Mesothelial cell of epicardium (in vitro differentiated cells): ENCODE measurements around the gene FSIP1. TPM values are rescaled to one million over a fixed set of nuclear protein-coding genes. Genes with fewer than 3 reads are reported as not detected.

Experiments used
- DNase-seq, 2 experiments: peaks; one replicate each; pipeline ENCODE4 v3.0.0; 2021; ENCODE audit warnings: low spot score in 2 of 2; ENCODE audit not compliant: unreplicated experiment in 2 of 2
- H3K27ac Mint-ChIP-seq: 2 replicates; pipeline ENCODE4 v1.8.0; 2021; ENCODE audit warnings: mixed read lengths
- H3K27me3 Mint-ChIP-seq: 2 replicates; pipeline ENCODE4 v1.8.0; 2021; ENCODE audit warnings: low read depth, mixed read lengths
- H3K36me3 Mint-ChIP-seq: 2 replicates; pipeline ENCODE4 v1.8.0; 2021; ENCODE audit warnings: mixed read lengths
- H3K4me1 Mint-ChIP-seq: 2 replicates; pipeline ENCODE4 v1.8.0; 2021; ENCODE audit warnings: mixed read lengths
- H3K4me3 Mint-ChIP-seq: 2 replicates; pipeline ENCODE4 v1.8.0; 2021; ENCODE audit warnings: mild to moderate bottlenecking, moderate library complexity, mixed read lengths
- H3K9me3 Mint-ChIP-seq: 2 replicates; pipeline ENCODE4 v1.8.0; 2021; ENCODE audit warnings: mixed read lengths
- CTCF ChIP-seq: fragments of 200-600 bp; sonication (generic); IDR thresholded peaks from one replicate; pipeline ENCODE4 v1.5.0; 2021; ENCODE audit warnings: antibody characterized with exemption; ENCODE audit not compliant: unreplicated experiment
- total RNA-seq: library from RNA; stranded (reverse); gene quantifications from 3 replicates; pipeline ENCODE4 v1.2.1, GENCODE V29; 2021

Gene FSIP1
- total RNA-seq, 1 donor from 2014 or later = 0.74 TPM

- no peak for DNase-seq
- H3K27ac Mint-ChIP-seq = no peak overlapping the region
- peaks cover 48% of the 10 kb centered on the region for H3K4me1 Mint-ChIP-seq
These were observed 137.3 kb downstream of the FSIP1 start for GRCh38 chr15:39645138-39645975.

GRCh38 chr15:39644136-39644535, 138.5 kb downstream of the FSIP1 start:
- TF ChIP-seq CTCF = no peak
- no peaks in the 10 kb centered on the region for H3K27me3 Mint-ChIP-seq
- H3K27ac Mint-ChIP-seq = no peak overlapping the region

More at GRCh38 chr15:39645138-39645975, 137.3 kb downstream of the FSIP1 start:
- no peaks in the 10 kb centered on the region for H3K9me3 Mint-ChIP-seq
- TF ChIP-seq CTCF = no peak
- no peaks in the 10 kb centered on the region for H3K27me3 Mint-ChIP-seq
- H3K36me3 Mint-ChIP-seq = no peaks in the 10 kb centered on the region
- H3K4me3 Mint-ChIP-seq = no peak overlapping the region

GRCh38 chr15:39643727-39644126, 138.9 kb downstream of the FSIP1 start:
- no peak for DNase-seq
- Mint-ChIP-seq H3K27me3 (no peaks in the 10 kb centered on the region), H3K4me3 (no peak overlapping the region), H3K9me3 (no peaks in the 10 kb centered on the region), H3K4me1 (peaks cover 47% of the 10 kb centered on the region), H3K27ac (peak overlapping the region; percentile 40), H3K36me3 (no peaks in the 10 kb centered on the region)
- TF ChIP-seq CTCF = no peak

More at GRCh38 chr15:39644136-39644535, 138.5 kb downstream of the FSIP1 start:
- peaks cover 47% of the 10 kb centered on the region for H3K4me1 Mint-ChIP-seq
- no peak overlapping the region for H3K4me3 Mint-ChIP-seq
- no peaks in the 10 kb centered on the region for H3K36me3 Mint-ChIP-seq
- no peaks in the 10 kb centered on the region for H3K9me3 Mint-ChIP-seq
- DNase-seq = no peak

- no peak for DNase-seq
- Mint-ChIP-seq H3K27me3 (no peaks in the 10 kb centered on the region), H3K4me1 (peaks cover 47% of the 10 kb centered on the region), H3K9me3 (no peaks in the 10 kb centered on the region), H3K4me3 (no peak overlapping the region), H3K27ac (peak overlapping the region; percentile 91), H3K36me3 (no peaks in the 10 kb centered on the region)
- no peak for TF ChIP-seq CTCF
These were observed 140.5 kb downstream of the FSIP1 start for GRCh38 chr15:39642011-39642640.

- Mint-ChIP-seq H3K4me1 (peaks cover 47% of the 10 kb centered on the region), H3K27me3 (no peaks in the 10 kb centered on the region), H3K4me3 (no peak overlapping the region), H3K9me3 (no peaks in the 10 kb centered on the region), H3K36me3 (no peaks in the 10 kb centered on the region), H3K27ac (peak overlapping the region; percentile 78)
- DNase-seq = no peak
- TF ChIP-seq CTCF = no peak
These were observed 141.3 kb downstream of the FSIP1 start for GRCh38 chr15:39641191-39641889.
